ENCODE data around the gene SPRR1A. TPM values are rescaled to one million over a fixed set of nuclear protein-coding genes. Genes with fewer than 3 reads are reported as not detected.

The SPRR1A gene
- total and polyA plus RNA-seq, 2 experiments from 2014 or later, result not detected

DNA sequence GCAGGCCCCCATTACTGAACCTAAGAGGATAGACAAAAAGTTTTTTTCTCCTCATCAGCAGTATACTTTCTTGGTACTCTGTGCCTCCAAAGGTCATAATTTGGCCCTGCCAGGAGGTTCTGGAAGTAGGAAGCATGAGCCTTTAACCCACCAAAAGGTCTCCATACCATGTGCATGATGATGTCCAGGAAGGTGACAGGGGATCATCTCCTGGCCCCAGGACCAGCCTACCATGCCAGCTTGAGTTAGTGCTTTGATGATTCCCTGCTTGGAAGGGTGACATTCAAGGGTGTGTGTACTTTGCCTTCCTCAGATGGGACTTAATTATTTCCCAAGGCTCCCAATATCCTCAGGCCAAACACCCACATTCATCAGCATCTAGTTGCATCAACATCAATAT, 6.3 kb upstream of the SPRR1A start:
- Histone ChIP-seq H3K4me1 (ENCODE audit: insufficient read depth) (no peaks in the 10 kb centered on the region), H3K27me3 (no peaks in the 10 kb centered on the region), H3K27ac (no peak overlapping the region), H4K20me1 (ENCODE audit: insufficient read depth, poor library complexity, severe bottlenecking) (no peaks in the 10 kb centered on the region), H3K9me3 (ENCODE audit: low read depth) (no peaks in the 10 kb centered on the region), H3K79me2 (no peaks in the 10 kb centered on the region), H3K4me3 (no peak overlapping the region), H3K9me2 (replicated peaks; ENCODE audit: insufficient read depth) (no peaks in the 10 kb centered on the region), H2AFZ (no peak overlapping the region), H3K36me3 (replicated peaks; ENCODE audit: insufficient read depth, low read depth) (no peaks in the 10 kb centered on the region), H3K4me2 (no peak overlapping the region)
- TF ChIP-seq, protein P1, sequence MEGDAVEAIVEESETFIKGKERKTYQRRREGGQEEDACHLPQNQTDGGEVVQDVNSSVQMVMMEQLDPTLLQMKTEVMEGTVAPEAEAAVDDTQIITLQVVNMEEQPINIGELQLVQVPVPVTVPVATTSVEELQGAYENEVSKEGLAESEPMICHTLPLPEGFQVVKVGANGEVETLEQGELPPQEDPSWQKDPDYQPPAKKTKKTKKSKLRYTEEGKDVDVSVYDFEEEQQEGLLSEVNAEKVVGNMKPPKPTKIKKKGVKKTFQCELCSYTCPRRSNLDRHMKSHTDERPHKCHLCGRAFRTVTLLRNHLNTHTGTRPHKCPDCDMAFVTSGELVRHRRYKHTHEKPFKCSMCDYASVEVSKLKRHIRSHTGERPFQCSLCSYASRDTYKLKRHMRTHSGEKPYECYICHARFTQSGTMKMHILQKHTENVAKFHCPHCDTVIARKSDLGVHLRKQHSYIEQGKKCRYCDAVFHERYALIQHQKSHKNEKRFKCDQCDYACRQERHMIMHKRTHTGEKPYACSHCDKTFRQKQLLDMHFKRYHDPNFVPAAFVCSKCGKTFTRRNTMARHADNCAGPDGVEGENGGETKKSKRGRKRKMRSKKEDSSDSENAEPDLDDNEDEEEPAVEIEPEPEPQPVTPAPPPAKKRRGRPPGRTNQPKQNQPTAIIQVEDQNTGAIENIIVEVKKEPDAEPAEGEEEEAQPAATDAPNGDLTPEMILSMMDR (IDR thresholded peaks at IDR 0.05; ENCODE audit: poor library complexity), result no peak
- TF ChIP-seq EZH2phosphoT487 (IDR thresholded peaks at IDR 0.05; ENCODE audit: low read depth, severe bottlenecking, unreplicated experiment) (no peak), EZH2 (IDR thresholded peaks at IDR 0.05; ENCODE audit: borderline replicate concordance) (no peak)
- DNase-seq (ENCODE audit: low spot score), result no peak

DNA sequence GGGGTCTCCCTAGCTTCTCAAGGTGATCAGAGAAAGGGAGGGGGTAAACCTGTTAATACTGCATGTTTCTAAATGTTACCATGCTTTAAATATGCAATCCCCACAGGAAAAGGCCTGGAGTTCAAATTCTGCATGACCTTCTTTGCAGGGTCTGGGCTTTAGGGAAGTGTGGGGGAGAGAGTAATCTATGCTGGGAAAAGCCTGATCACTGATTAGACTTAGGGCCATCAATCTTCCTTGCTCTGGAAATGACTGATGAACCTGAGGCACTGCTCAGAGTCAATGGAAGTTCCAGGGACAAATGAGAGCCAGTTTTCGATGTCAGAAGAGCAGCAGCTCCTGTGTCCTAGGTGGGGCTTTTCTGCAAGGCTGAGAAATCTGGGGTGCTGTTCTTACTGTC, 3.2 kb upstream of the SPRR1A start:
- no peaks in the 10 kb centered on the region for H3K79me2 ChIP-seq
- H4K20me1 ChIP-seq (ENCODE audit: insufficient read depth, poor library complexity, severe bottlenecking), result no peaks in the 10 kb centered on the region
- no peaks in the 10 kb centered on the region for H3K9me2 ChIP-seq (replicated peaks; ENCODE audit: insufficient read depth)
- H3K4me2 ChIP-seq, result no peak overlapping the region
- no peaks in the 10 kb centered on the region for H3K27me3 ChIP-seq
- DNase-seq (ENCODE audit: low spot score), result no peak
- no peak overlapping the region for H3K4me3 ChIP-seq
- no peaks in the 10 kb centered on the region for H3K36me3 ChIP-seq (replicated peaks; ENCODE audit: insufficient read depth, low read depth)
- no peak overlapping the region for H2AFZ ChIP-seq
- 50% methylated on average over 1 of the region's 1 CpG for WGBS (ENCODE audit: low lambda C conversion rate, missing lambda C conversion rate)
- H3K4me1 ChIP-seq (ENCODE audit: insufficient read depth), result no peaks in the 10 kb centered on the region
- no peak overlapping the region for H3K27ac ChIP-seq
- no peak for TF ChIP-seq EZH2phosphoT487 (IDR thresholded peaks at IDR 0.05; ENCODE audit: low read depth, severe bottlenecking, unreplicated experiment)
- no peak for TF ChIP-seq EZH2 (IDR thresholded peaks at IDR 0.05; ENCODE audit: borderline replicate concordance)
- TF ChIP-seq, protein P1 (IDR thresholded peaks at IDR 0.05; ENCODE audit: poor library complexity), result no peak
- no peaks in the 10 kb centered on the region for H3K9me3 ChIP-seq (ENCODE audit: low read depth)

DNA sequence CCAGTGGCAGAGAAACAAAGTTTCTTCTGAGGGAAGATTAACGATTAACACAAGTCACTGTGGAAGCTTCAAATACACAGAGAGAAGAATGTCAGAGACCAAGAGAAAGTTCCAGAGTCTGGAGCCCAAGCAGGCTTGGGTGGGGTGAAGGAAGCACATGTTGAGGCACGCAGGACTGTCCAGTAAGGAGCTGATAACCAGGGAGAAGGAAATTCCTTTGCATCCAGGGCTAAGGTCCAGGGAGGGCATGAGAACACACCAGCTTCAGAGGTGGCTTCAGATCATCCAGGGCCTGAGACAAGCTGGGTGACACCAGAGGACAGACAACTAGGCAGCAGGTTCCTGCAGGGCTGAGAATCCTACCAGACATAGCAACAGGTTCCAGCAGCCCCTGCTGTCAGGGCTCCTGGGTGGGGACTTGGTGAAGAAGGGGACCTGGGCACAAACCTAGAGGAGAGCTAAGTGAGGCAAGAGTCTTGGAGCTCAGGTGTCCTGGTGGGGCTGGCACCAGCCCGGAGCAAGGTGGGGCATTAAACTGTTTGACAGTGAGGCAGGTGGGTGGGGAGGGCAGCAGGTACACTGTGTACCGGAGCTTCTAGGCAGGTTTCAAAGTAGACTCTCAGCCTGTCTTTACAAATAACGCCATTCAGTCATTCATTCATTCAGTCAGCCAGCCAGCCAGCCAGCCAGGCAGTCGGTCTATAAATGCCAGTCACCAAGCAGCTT, 2.6 kb upstream of the SPRR1A start:
- Histone ChIP-seq H2AFZ (no peak overlapping the region), H3K27ac (no peak overlapping the region), H3K79me2 (no peaks in the 10 kb centered on the region), H4K20me1 (ENCODE audit: insufficient read depth, poor library complexity, severe bottlenecking) (no peaks in the 10 kb centered on the region), H3K4me3 (no peak overlapping the region), H3K27me3 (no peaks in the 10 kb centered on the region), H3K36me3 (replicated peaks; ENCODE audit: insufficient read depth, low read depth) (no peaks in the 10 kb centered on the region), H3K4me2 (no peak overlapping the region), H3K9me2 (replicated peaks; ENCODE audit: insufficient read depth) (no peaks in the 10 kb centered on the region), H3K4me1 (ENCODE audit: insufficient read depth) (no peaks in the 10 kb centered on the region), H3K9me3 (ENCODE audit: low read depth) (no peaks in the 10 kb centered on the region)
- TF ChIP-seq EZH2 (IDR thresholded peaks at IDR 0.05; ENCODE audit: borderline replicate concordance) (no peak), EZH2phosphoT487 (IDR thresholded peaks at IDR 0.05; ENCODE audit: low read depth, severe bottlenecking, unreplicated experiment) (no peak)
- TF ChIP-seq, protein P1 (IDR thresholded peaks at IDR 0.05; ENCODE audit: poor library complexity), result no peak
- DNase-seq (ENCODE audit: low spot score), result no peak
- WGBS (ENCODE audit: low lambda C conversion rate, missing lambda C conversion rate), result 70% methylated on average over 6 of the region's 6 CpGs

Data from hepatocyte (in vitro differentiated cells).